GM21360 (cell line): ENCODE data around the gene GLCE.
"Not testable (repeated sequence)": the region's sequence is repeated elsewhere in the genome, so short reads cannot be mapped to it uniquely, and the experiment has no call there.

Experiments
- ATAC-seq: cut with Tn5 transposase; IDR thresholded peaks from one replicate; pipeline ENCODE4 v1.9.1; 2021; ENCODE audit warnings: mild to moderate bottlenecking, moderate library complexity; ENCODE audit not compliant: unreplicated experiment

GLCE gene

DNA sequence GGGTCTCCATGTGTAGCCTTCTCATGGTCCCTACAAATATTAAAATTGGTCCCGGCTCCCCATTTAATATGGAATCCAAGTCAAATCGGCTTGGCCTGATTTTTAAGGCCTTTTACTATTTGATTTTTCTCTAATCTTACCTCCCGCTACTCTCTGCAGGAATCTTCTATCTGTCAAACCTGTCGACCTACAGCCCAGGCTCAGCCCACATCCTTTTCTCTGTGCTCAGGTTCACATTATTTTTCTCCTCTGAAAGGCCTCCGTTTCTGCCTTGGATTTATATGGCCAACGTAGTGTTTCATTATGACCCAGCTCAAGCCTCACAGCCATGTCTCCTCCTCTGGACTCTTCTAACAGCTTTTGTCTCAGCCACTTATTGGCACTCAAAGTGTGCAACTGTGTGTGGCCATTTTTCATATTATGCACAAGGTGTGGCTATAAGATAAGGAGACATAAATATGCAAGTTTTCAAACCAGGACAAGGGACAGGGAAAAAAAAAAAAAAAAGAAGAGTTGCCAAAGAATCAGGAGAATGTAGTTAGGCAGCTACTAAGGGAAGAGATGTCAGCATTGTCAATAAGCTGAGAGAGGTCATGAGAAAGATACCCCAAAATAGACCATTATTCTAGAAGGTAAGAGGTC lies 2.1 kb upstream of the GLCE start:
- ATAC-seq = no peak

- no peak for ATAC-seq
Observed at GRCh38 chr15:69158843-69159240, 1.6 kb upstream of the GLCE start.

DNA sequence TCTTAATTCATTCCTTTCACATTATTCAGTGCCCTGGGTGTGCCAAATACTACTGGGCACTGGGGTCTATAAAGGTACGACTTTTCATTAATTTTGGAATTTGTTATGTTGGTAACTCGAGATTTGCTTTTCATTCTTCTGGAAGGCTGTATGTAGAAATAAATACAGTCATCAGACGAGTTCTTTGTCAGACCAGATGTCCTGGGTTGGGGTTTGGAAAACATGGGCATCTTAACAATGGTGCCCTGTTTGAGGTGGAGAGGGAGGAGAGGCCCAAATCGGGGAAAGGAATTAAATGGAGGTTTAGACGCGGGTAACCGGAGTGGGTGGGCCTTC lies 662 bp upstream of the GLCE start:
- no peak for ATAC-seq

DNA sequence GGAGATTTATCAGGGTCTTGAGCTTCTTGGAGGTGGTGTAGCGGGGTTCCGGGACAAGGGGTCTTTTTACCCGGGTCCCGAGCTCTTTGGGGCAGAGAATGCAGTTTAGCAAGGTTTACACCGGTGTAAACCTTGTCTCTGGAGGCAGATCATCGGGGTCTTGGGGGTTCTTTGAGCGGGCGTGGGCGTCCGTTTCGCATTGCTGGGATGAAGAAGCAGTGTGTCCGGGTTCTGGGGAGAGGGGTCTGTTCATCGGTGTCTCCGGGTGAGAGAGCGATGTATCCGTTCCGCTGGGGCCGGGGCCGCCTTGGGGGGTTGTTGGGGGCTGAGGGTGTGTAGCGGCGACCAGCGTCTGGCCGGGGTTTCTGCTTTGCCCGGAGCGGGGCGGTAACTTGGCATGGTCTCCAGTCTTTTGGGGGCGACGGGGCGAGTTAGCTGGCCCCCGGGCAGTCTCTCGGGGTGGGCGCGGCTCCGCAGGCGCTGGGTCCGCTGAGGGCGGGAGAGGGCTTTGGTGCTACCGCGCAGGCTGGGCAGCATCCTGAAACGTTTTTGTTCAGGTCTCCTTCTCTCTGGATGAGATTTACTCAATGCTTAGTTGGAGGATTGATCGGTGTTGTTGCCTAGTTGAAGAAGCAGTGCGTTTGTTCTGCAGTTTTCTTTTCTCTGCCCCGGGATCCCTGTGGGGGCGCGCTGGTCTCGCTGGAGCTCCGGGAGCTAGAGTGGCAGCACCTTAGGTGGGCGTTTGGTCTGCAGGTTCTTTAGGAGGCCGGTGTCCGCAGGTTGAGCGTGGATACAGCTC lies 843 bp downstream of the GLCE start:
- no peak for ATAC-seq

- no peak for ATAC-seq
Observed at GRCh38 chr15:69161878-69162213, 1.4 kb downstream of the GLCE start.

DNA sequence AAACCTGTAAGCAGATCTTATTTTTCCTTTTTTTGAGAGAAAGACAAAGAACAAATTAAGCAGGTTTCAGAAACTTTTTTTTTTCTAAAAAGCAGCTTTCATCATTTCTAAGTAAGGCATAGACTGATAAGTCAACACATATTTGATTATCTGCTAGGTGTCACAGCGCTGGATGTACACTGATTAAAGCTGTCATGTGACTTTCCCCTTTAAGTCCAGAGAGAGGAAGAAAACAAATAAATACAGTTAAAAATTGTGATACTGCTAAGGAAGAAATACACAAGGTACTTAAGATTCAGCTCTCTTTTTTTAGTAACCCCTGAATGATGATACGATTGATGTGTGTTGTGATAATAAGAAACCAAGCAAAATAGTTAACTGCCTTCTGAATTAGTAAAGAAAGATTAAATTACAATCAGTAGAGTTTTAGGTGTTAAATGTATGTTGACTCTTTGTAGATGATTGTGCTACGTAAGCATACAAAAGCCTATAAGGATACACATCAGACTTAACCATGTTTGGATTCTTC lies 2.8 kb downstream of the GLCE start:
- ATAC-seq = no peak

DNA sequence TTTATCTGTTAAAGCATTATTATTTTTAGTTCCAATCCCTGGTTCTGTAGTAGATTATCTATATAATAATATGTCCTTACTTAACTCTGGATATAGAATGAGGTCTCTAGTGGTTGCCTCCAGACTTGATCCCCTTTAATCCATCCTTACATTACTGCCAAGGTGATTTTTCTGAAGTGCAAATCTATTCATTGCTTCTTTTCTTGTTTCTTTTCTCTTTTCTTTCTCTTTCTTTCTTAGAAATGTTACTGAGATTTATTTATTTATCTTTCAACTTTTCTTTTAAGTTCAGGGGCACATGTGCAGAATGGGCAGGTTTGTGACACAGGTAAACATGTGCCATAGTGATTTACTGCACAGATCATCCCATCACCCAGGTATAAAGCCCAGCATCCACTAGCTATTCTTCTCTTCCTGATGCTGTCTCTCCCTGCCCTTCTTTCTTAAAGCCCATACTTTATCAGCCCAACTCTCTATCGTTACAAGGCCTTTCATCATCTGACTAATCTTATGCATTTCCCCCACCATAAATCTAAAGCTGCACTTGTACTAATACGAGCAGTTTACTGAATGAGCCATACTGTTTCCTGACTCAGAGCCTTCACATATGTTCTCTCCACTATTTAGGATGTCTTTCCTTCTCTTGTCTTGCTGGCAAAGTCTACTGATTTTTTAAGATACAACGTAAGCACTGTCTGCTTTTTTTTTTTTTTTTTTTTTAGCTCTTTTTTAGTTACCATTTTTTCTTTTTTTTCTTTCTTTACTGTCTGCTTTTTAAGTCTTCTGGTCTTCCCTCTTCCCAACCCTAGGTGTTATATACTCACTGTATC lies 4.6 kb downstream of the GLCE start:
- ATAC-seq = no peak

- no peak for ATAC-seq
Observed at GRCh38 chr15:69165637-69166025, 5.2 kb downstream of the GLCE start.

- no peak for ATAC-seq
Observed at GRCh38 chr15:69167218-69167846, 6.9 kb downstream of the GLCE start.

DNA sequence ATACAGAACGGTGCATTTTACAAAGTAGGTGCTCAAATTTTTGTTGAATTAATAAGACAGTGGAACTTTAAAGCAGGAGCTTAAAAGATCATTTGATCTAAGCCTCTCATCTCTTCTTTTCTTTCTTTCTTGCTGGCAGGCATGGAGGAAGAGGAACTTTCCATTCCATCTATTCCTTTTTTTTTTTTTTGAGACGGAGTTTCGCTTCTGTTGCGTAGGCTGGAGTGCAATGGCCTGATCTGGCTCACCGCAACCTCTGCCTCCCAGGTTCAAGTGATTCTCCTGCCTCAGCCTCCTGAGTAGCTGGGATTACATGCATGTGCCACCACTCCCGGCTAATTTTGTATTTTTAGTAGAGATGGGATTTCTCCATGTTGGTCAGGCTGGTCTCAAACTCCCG lies 7.9 kb downstream of the GLCE start:
- ATAC-seq = not testable (repeated sequence)

DNA sequence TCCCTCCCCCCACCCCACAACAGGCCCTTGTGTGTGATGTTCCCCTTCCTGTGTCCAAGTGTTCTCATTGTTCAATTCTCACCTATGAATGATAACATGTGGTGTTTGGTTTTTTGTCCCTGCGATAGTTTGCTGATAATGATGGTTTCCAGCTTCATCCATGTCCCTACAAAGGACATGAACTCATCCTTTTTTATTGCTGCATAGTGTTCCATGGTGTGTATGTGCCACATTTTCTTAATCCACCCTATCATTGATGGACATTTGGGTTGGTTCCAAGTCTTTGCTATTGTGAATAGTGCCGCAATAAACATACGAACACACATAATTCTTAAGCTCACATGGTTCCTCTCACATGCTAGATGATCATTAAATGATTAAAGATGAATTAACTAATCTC lies 9.1 kb downstream of the GLCE start:
- ATAC-seq = not testable (repeated sequence)

- no peak for ATAC-seq
Observed at GRCh38 chr15:69170597-69170996, 10.2 kb downstream of the GLCE start.

DNA sequence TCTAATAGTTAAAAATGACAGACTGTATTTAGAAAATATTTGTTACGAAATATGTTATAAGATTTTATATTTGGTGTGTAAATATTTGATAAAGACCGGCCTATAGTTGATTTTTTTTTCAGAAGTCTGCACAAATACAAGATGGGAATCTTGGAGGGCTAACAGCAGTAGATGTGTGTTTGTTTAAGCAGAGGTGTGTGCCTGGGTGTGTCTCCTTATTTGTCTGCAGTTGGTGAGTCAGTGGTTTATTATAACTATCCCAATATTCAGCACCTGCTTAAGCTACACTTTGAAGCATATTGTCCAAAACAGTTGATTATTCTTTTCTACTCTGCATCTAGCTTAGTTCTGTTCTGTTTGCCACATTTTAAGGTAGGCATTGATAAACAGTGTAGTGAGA lies 12.4 kb downstream of the GLCE start:
- no peak for ATAC-seq

DNA sequence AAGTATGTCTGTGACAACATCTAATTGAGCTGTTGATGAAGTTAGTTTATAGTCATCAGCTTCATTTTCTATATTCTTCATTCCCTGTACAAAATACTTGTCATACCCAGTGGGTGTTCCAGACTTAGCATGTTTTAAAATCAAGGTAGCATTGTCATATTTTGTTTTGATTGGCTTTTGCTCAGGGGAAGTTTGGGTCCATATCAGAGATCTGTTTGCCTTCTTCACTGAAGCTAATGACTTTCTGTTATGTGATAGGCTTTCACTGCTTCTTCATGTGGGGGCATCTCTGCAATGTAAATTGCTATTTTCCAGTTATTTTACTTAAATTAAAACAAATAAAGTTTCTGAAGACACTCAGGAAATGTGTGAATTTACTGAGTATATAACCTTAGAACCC lies 15.1 kb downstream of the GLCE start:
- no peak for ATAC-seq

DNA sequence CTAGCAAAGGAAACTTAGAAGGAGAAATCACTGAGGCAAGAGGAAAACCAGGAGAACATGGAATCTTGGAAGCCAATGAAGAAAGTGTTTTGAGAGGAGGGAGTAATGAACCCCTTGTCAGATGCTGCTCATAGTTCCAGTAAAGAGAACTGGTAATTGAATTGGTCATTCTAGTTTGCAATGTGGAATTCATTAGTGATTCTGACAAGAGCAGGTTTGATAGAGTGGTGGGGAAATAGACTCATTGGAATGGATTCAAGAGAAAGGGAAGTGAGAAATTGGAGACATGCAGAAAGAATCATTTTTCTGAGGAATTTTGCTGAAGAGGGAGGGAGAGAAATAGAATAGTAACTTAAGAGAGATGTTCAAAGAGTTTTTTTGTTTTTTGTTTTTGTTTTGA lies 21.0 kb downstream of the GLCE start:
- ATAC-seq = no peak

DNA sequence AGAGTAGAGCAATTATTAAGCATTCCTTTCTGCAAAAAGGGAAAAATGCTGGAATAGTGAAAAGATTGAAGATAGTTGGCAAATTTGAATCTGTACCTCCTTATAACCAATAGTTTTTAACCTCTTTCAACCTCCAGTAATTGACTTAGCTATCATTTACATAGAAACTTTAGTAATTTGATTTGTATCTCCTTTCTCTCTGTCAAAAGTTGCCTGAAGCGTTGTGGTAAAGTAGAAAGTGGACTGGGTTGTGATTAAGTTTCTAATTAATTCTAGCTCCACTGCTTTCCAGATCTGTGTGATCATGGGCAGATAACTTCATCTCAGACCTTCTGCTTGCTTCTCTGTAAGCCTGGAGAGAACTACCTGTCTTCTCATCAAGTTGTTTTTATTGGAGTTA lies 24.8 kb downstream of the GLCE start:
- ATAC-seq = no peak

DNA sequence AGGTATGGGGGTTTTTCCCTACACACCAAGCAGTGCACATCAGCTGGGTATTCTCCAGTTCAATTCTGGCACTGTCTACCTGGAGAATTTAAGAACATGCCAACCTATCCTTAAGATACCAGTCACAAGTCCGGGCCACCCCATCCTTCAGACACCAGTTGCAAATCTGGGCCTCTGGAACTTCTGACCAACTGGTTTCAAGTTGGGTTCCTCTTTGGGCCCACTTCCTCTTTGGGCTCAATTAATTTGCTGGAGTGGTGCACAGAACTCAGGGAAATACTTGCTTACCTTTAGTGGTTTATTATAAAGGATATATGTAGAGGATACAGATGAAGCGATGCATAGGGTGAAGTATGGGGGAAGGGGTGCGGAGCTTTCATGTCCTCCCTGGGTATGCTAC lies 25.3 kb downstream of the GLCE start:
- ATAC-seq = no peak

DNA sequence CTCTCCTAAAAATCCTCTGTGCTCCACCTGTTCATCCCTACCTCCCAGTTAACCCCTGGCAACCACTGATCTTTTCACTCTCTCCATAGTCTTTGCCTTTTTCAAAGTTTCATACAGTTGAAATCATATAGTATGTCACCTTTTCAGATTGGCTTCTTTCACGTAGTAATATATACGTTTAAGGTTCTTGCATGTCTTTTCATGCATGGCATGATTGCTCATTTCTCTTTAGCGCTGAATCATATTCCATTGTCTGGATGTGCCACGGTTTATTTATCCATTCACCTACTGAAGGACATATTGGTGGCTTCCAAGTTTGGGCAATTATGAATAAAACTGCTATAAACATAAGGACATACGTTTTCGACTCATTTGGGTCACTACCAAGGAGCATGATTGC lies 28.7 kb downstream of the GLCE start:
- no peak for ATAC-seq

GRCh38 chr15:69190091-69190490 lies 29.7 kb downstream of the GLCE start:
- no peak for ATAC-seq

DNA sequence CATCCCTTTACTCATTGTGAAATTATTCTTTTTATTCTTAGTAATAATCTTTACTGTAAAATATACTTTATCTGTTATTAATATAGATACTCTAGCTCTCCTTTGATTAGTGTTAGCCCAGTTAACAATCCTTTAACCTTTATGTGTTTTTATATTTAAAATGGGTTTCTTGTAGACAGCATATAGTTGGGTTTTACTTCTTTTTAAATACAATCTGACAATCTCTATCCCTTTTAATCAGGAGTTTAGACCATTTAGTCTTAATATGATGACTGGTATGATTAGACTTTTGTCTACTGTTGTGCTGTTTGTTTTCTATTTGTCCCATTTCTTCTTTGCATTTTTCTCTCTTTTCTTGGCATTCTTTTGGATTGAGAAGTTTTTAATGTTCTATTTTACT lies 30.1 kb downstream of the GLCE start:
- ATAC-seq = no peak

DNA sequence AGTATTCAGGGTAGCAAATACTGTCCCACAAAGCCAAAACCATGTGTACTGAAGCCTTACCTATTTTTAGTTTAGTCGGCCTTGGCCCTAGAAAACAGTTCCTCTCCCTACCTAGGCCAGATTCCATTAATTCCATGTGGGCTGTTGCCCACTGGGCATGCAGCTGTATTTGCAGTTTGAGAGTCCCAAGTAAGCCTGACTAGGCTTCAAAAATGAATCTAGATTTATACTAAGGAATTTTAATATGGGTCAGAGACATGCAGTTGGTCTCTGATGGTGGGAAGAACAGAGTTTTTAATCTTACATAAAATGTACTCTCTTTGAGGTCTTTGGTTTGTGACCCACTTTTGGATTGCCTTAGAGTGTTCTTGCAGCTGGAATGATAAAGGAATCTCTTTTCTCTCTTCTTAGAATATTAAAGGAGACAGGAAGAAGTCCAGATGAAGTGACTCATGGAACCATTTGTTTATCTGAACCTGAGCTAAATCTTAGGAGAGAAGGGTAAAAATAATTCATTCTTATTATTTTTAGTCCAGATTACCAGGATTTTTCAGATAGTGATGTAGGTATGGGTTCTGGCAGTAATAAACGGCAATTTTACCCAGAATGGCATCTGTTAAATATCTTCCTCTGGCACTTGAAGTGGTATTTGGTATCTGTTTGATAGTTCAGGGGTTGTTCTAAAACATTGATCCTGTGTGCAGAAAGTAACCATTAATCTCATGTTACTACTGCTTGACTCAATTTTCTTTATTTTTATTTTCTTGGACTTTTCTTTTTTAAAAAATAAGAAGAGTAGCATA lies 33.8 kb downstream of the GLCE start:
- no peak for ATAC-seq
